ENCODE results near the gene THOC6. TPM values are rescaled to one million over a fixed set of nuclear protein-coding genes. Genes with fewer than 3 reads are reported as not detected.
A peak's percentile ranks its signal among the peaks of the same experiment; 100 is the strongest.

THOC6 gene
- total and polyA plus RNA-seq, 12 donors, result 9.0 to 107 (median 18.7) TPM

- WGBS, 4 donors, result 6 to 83% (median 11%) methylated on average over 6 to 91 of the region's 91 CpGs
- Histone ChIP-seq H3K27me3 (peaks cover 4% of the 10 kb centered on the region), H3K36me3 (replicated peaks in 1 of 2) (no peaks in the 10 kb centered on the region), H3K4me3 (peak within 1 kb of the TSS in 3 of 4 donors; percentile 16 to 72 (median 62)), H3K9me3 (replicated peaks in 1 of 3) (no peaks in the 10 kb centered on the region), H3K27ac (peak within 1 kb of the TSS in 4 of 5 donors; percentile 78 to 84 (median 82)), H3K4me1 (replicated peaks in 1 of 2) (peaks cover 12 to 24% of the 10 kb centered on the region in 2 donors)
- intact Hi-C loops (cut with DNase I), result loop anchor here in 1 of 2 donors (10.0 kb wide), 1 partner anchor 56 kb away; no protein-coding TSS in a partner anchor
- TF ChIP-seq CTCF (IDR thresholded peaks at IDR 0.05) (no peak), POLR2A (IDR thresholded peaks at IDR 0.05) (peak; percentile 87 to 93)
- DNase-seq, result peak; percentile 85 to 93 (median 90)
These were observed 43.3 kb upstream of the THOC6 start, which contains the start of gene PKMYT1 for GRCh38 chr16:2980227-2981176. Gene PKMYT1, minus strand, starts transcription at chr16:2980446. Its CDS starts 789 bp downstream, at chr16:2979657.

- H3K36me3 ChIP-seq (replicated peaks in 1 of 2), result no peaks in the 10 kb centered on the region
- no peaks in the 10 kb centered on the region for H3K9me3 ChIP-seq (replicated peaks in 1 of 3)
- H3K4me1 ChIP-seq (replicated peaks in 1 of 2), result peaks cover 12 to 24% of the 10 kb centered on the region in 2 donors
- DNase-seq, result peak in 6 of 7 donors; percentile 55 to 71 (median 69)
- 35 to 43% (median 38%) methylated on average over 33 of the region's 33 CpGs for WGBS, 4 donors
- H3K4me3 ChIP-seq, result peak overlapping the region in 1 of 4 donors; percentile 62
- intact Hi-C loops (cut with DNase I), result loop anchor here in 1 of 2 donors (10.0 kb wide), 1 partner anchor 57 kb away; no protein-coding TSS in a partner anchor
- peaks cover 4% of the 10 kb centered on the region for H3K27me3 ChIP-seq
- no peak for TF ChIP-seq CTCF (IDR thresholded peaks at IDR 0.05)
- TF ChIP-seq POLR2A (IDR thresholded peaks at IDR 0.05), result peak in 1 of 2 donors; percentile 13
- peak overlapping the region in 4 of 5 donors; percentile 78 to 84 (median 82) for H3K27ac ChIP-seq
These were observed 42.5 kb upstream of the THOC6 start for GRCh38 chr16:2981177-2981898.

- no peaks in the 10 kb centered on the region for H3K36me3 ChIP-seq (replicated peaks in 1 of 2)
- 44 to 67% (median 56%) methylated on average over 4 of the region's 4 CpGs for WGBS, 4 donors
- H3K27me3 ChIP-seq, result peaks cover 4% of the 10 kb centered on the region
- TF ChIP-seq CTCF (IDR thresholded peaks at IDR 0.05), result no peak
- TF ChIP-seq POLR2A (IDR thresholded peaks at IDR 0.05), result no peak
- peak overlapping the region in 2 of 5 donors; percentile 83 to 84 for H3K27ac ChIP-seq
- H3K4me3 ChIP-seq, result no peak overlapping the region
- peaks cover 12 to 24% of the 10 kb centered on the region in 2 donors for H3K4me1 ChIP-seq (replicated peaks in 1 of 2)
- intact Hi-C loops (cut with DNase I), result loop anchor here in 1 of 2 donors (10.0 kb wide), 1 partner anchor 57 kb away; no protein-coding TSS in a partner anchor
- no peaks in the 10 kb centered on the region for H3K9me3 ChIP-seq (replicated peaks in 1 of 3)
- DNase-seq, result no peak
These were observed 42.0 kb upstream of the THOC6 start for GRCh38 chr16:2981899-2982250.

GRCh38 chr16:2982402-2982801 is 41.4 kb upstream of the THOC6 start:
- 69 to 88% (median 79%) methylated on average over 5 of the region's 5 CpGs for WGBS, 4 donors
- no peak overlapping the region for H3K4me3 ChIP-seq
- peaks cover 4% of the 10 kb centered on the region for H3K27me3 ChIP-seq
- TF ChIP-seq CTCF (IDR thresholded peaks at IDR 0.05) (no peak), POLR2A (IDR thresholded peaks at IDR 0.05) (no peak)
- no peak for DNase-seq
- H3K36me3 ChIP-seq (replicated peaks in 1 of 2), result no peaks in the 10 kb centered on the region
- peaks cover 12 to 24% of the 10 kb centered on the region in 2 donors for H3K4me1 ChIP-seq (replicated peaks in 1 of 2)
- intact Hi-C loops (cut with DNase I), result loop anchor here in 1 of 2 donors (10.0 kb wide), 1 partner anchor 58 kb away; no protein-coding TSS in a partner anchor
- H3K9me3 ChIP-seq (replicated peaks in 1 of 3), result no peaks in the 10 kb centered on the region
- no peak overlapping the region for H3K27ac ChIP-seq
